ENCODE measurements around the gene SMAD5. TPM values are rescaled to one million over a fixed set of nuclear protein-coding genes. Genes with fewer than 3 reads are reported as not detected.
A peak's percentile ranks its signal among the peaks of the same experiment; 100 is the strongest.

Gene SMAD5
- total RNA-seq, 2 experiments from 2014 or later, result 10.1 to 10.4 TPM

DNA sequence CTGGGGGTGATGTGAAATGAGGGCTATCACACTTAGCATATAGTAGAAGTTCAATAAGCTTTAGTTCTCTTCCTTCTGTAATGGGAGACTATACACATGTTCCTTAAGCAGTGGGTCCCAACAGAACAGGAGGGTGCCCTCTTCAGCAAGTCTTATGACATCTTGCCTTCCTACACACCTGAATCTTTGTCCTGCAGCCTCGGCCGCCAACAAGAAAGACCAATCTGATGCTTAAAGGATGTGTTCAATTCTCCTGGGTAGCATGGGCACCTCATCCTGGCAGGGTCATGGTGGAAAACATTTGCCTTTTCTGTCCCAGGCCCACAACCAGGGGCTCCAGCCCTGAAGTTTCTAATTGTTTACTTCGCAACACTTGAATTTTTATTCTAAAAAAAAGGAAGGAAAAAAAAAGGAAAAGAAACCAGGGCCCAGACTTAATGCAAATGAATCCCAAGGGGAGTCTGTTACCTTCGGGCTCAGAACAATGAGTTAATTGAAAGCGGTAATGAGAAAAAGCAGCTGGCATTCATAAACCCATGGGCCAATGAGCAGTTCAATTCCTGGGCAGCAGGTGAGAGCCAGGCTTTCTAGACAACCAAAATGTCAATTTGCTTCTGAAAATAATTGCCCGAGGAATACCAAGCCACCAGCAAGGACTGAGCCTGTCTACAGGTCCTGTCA lies 26.2 kb upstream of the SMAD5 start:
- Mint-ChIP-seq H3K9me3 (no peaks in the 10 kb centered on the region), H3K36me3 (no peaks in the 10 kb centered on the region), H3K4me1 (no peaks in the 10 kb centered on the region), H3K27ac (no peak overlapping the region), H3K4me3 (no peak overlapping the region), H3K27me3 (no peaks in the 10 kb centered on the region)
- no peak for DNase-seq

DNA sequence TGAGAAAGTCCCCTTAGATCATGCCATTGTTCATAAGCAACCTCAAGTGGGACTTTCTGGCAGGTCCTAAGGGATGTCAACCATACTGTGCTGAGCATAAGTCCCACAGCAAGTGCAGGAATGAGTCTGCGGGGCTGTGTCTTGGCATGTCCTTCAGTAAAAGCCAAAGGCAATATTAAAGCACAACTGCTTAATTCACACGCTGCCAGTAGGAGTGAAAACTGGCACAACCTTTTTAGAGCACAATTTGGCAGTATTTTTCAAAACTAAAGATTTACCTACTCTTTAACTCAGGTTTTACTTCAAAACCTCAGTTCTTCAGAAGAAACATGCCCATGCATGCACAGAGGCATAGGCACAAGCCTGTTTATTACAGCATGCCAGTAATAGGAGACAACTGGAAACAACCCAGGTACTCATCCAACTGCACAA lies 24.4 kb upstream of the SMAD5 start:
- no peak overlapping the region for H3K27ac Mint-ChIP-seq
- H3K36me3 Mint-ChIP-seq, result no peaks in the 10 kb centered on the region
- no peak for DNase-seq
- H3K27me3 Mint-ChIP-seq, result peaks cover 2% of the 10 kb centered on the region
- no peaks in the 10 kb centered on the region for H3K4me1 Mint-ChIP-seq
- H3K9me3 Mint-ChIP-seq, result no peaks in the 10 kb centered on the region
- no peak overlapping the region for H3K4me3 Mint-ChIP-seq

- H3K27ac Mint-ChIP-seq, result no peak overlapping the region
- peaks cover 4% of the 10 kb centered on the region for H3K27me3 Mint-ChIP-seq
- DNase-seq, result no peak
- H3K9me3 Mint-ChIP-seq, result no peaks in the 10 kb centered on the region
- H3K4me1 Mint-ChIP-seq, result no peaks in the 10 kb centered on the region
- H3K36me3 Mint-ChIP-seq, result no peaks in the 10 kb centered on the region
- H3K4me3 Mint-ChIP-seq, result no peak overlapping the region
Observed at GRCh38 chr5:136108766-136109165, 23.9 kb upstream of the SMAD5 start.

DNA sequence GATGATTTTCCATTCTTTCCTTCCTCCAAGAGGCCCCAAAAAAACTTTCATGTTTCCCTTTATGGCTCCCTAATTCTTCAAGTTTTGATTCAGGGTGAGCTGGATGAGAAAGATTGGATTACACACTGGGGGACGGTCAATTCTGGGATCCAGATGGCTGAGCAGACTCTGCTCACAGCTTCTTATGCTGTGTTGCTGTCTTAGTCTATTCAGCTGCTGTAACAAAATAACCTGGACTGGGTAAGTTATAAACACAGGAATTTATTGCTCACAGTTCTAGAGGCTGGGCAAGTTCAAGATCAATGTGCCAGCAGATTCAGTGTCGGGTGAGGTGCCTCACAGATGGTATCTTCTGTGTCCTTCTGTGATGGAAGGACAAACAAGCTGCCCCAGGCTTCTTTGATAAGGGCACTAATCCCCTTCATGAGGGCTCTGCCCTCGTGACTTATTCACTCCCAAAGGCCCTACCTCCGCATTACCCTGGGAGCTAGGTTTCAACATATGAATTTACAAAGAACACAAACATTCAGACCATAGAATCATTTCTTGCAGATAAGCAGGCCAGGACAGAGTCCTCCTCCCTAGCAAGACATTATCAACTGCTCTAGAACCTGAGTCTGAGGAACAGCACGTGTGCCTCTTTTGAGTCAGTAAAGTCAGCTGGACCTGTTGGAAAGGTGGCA lies 23.1 kb upstream of the SMAD5 start:
- Mint-ChIP-seq H3K4me1 (no peaks in the 10 kb centered on the region), H3K27me3 (peaks cover 4% of the 10 kb centered on the region), H3K27ac (no peak overlapping the region), H3K36me3 (no peaks in the 10 kb centered on the region), H3K4me3 (no peak overlapping the region), H3K9me3 (no peaks in the 10 kb centered on the region)
- no peak for DNase-seq

DNA sequence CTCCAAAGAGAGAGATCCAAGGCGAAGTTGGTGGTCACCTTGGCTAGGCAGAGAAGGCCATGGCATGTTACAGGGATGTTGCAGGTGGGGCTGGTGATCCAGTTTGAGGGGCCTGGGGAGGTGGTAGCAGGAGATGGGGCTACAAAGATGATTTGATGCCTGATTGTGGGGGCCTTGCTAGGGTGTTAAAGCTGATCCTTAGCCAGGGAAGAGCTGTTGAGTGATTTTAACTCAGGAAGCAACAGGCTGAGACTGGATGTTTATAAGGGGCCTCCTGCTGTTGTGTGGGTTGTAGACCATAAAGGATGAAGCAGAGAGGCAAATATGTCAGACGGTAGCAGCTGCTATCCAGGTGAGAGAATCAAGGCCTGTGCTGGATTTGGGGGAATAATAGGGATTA lies 19.0 kb upstream of the SMAD5 start:
- Mint-ChIP-seq H3K27me3 (peaks cover 11% of the 10 kb centered on the region), H3K4me1 (no peaks in the 10 kb centered on the region), H3K36me3 (no peaks in the 10 kb centered on the region), H3K4me3 (no peak overlapping the region), H3K27ac (no peak overlapping the region), H3K9me3 (no peaks in the 10 kb centered on the region)
- no peak for DNase-seq

- Mint-ChIP-seq H3K4me3 (no peak overlapping the region), H3K27me3 (peaks cover 11% of the 10 kb centered on the region), H3K27ac (no peak overlapping the region), H3K36me3 (no peaks in the 10 kb centered on the region), H3K4me1 (no peaks in the 10 kb centered on the region), H3K9me3 (no peaks in the 10 kb centered on the region)
- DNase-seq, result no peak
Observed at GRCh38 chr5:136114414-136115125, 18.1 kb upstream of the SMAD5 start.

- Mint-ChIP-seq H3K4me1 (no peaks in the 10 kb centered on the region), H3K9me3 (no peaks in the 10 kb centered on the region), H3K27me3 (peaks cover 11% of the 10 kb centered on the region)
Observed at GRCh38 chr5:136115183-136115865, 17.3 kb upstream of the SMAD5 start.

DNA sequence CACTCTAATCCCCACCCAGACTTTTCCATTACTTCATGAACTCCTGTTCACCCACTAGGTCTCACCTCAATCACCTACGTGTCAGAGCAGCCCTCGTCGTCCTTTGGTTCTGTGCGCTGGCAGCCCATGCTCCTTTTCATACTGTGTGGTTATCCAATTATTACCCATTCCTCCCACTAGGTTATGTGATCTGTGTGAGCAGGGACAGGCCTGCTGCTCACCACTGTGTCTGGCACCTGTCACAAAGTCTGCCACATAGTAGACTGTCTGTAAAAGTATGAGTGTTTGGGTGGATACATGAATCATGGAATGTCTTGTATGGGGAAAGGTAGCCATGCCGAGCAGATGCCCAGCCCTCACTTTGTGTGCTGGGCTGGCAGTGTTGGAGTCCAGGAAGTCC lies 12.1 kb upstream of the SMAD5 start:
- Mint-ChIP-seq H3K9me3 (no peaks in the 10 kb centered on the region), H3K4me1 (no peaks in the 10 kb centered on the region), H3K27me3 (peaks cover 15% of the 10 kb centered on the region), H3K27ac (no peak overlapping the region), H3K4me3 (no peak overlapping the region), H3K36me3 (peaks cover 2% of the 10 kb centered on the region)
- no peak for DNase-seq

More at GRCh38 chr5:136115183-136115865, 17.3 kb upstream of the SMAD5 start:
- Mint-ChIP-seq H3K27ac (no peak overlapping the region), H3K4me3 (no peak overlapping the region), H3K36me3 (no peaks in the 10 kb centered on the region)
- DNase-seq, result no peak

DNA sequence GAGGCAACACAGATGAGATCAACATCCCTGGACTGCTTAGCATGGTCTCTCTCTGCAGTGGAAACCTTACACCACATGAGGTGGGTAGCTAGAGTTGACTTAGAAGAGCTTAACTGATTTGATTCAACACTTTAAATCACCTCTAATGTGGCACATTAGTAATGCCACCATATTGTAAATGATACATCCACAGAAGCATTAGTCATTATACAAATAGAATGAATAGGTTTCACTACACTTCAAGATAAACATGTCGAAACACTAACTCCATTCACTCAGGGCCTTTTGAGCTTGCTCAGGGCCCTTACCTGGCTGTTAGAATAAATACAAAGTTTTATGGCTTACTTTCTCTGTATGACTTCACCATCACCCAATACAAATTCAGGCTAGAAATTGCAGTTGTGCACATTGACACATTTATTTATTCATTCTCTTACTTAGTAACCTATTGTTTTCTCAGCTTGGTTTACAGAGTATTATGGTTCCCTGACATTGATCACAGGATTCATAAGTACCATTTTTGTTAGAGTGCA lies 9.3 kb upstream of the SMAD5 start:
- Mint-ChIP-seq H3K36me3 (peaks cover 2% of the 10 kb centered on the region), H3K4me1 (no peaks in the 10 kb centered on the region), H3K4me3 (no peak overlapping the region), H3K9me3 (no peaks in the 10 kb centered on the region), H3K27ac (no peak overlapping the region), H3K27me3 (peaks cover 20% of the 10 kb centered on the region)
- DNase-seq, result no peak

GRCh38 chr5:136127560-136127959 lies 5.1 kb upstream of the SMAD5 start:
- Mint-ChIP-seq H3K36me3 (no peaks in the 10 kb centered on the region), H3K9me3 (no peaks in the 10 kb centered on the region), H3K27me3 (peaks cover 39% of the 10 kb centered on the region), H3K4me1 (no peaks in the 10 kb centered on the region), H3K27ac (no peak overlapping the region), H3K4me3 (no peak overlapping the region)
- no peak for DNase-seq

GRCh38 chr5:136128481-136128880 lies 4.2 kb upstream of the SMAD5 start:
- H3K9me3 Mint-ChIP-seq, result no peaks in the 10 kb centered on the region
- no peak overlapping the region for H3K4me3 Mint-ChIP-seq
- H3K27ac Mint-ChIP-seq, result no peak overlapping the region
- H3K4me1 Mint-ChIP-seq, result no peaks in the 10 kb centered on the region
- H3K27me3 Mint-ChIP-seq, result peaks cover 39% of the 10 kb centered on the region
- DNase-seq, result no peak
- H3K36me3 Mint-ChIP-seq, result no peaks in the 10 kb centered on the region

DNA sequence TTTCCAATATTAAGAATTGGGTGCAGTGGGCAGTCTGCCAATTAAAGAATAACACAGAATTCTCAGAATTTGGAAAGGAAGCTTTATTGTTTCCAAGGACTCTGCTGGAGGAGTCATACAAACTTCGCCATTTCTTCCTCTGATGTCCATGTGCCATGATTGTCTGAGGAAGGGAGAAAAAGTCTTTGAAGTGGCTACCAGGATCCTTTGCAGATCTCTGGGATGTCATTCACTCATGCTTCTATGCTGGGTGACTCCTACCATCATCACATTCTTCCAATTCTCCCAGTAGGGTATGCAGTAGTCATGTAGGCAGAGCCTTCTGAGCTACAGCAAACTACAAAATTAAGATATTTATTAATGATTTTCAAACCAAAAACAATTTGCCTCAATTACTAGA lies 3.2 kb upstream of the SMAD5 start:
- H3K4me3 Mint-ChIP-seq, result no peak overlapping the region
- peaks cover 34% of the 10 kb centered on the region for H3K27me3 Mint-ChIP-seq
- peaks cover 1% of the 10 kb centered on the region for H3K36me3 Mint-ChIP-seq

DNA sequence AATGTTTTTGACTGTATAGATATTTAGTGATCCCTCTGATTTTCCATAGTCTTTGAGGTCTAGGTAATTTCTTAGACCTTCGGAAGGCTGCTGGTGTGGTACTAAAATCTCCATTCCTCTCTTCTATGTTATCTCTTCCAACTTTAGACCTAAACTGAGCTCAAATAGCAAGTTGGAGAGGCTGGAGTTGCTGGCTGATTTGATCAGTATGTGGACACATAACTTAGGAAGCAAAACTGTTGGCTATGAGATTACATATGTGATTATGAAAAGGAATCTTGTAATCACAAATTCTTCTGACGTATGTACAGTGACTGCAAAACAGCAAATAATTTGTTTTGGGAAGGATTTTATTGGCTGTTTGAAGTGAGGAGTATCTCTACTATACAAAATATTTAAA lies 2.1 kb upstream of the SMAD5 start:
- Mint-ChIP-seq H3K4me1 (peaks cover 11% of the 10 kb centered on the region), H3K27ac (no peak overlapping the region), H3K9me3 (no peaks in the 10 kb centered on the region), H3K27me3 (peaks cover 37% of the 10 kb centered on the region), H3K36me3 (peaks cover 1% of the 10 kb centered on the region), H3K4me3 (no peak overlapping the region)
- no peak for DNase-seq

More for the DNA sequence above, 3.2 kb upstream of the SMAD5 start:
- no peak overlapping the region for H3K27ac Mint-ChIP-seq
- H3K9me3 Mint-ChIP-seq, result no peaks in the 10 kb centered on the region
- peaks cover 5% of the 10 kb centered on the region for H3K4me1 Mint-ChIP-seq
- DNase-seq, result no peak

DNA sequence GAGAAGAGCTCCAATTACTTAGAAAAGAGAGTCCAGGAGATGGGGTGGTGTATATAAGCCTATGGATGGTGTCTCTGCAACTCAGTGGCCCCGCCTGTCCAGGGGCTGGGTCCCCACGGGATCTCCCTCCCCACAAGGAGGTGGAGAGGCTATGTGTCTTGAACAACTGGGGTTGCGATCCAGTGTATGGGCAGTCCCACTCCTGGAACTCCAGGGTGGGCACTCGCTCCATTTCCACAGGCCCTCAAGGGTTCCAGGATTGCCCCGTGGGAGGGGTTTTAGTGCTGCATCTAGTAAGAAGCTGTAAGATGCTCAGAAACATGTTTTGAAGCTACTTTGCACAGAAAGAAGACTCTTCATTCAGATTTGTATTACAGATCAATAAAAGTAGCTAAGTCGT lies 558 bp upstream of the SMAD5 start:
- Mint-ChIP-seq H3K36me3 (peaks cover 1% of the 10 kb centered on the region), H3K27ac (peak overlapping the region; percentile 42), H3K4me1 (peaks cover 11% of the 10 kb centered on the region), H3K9me3 (no peaks in the 10 kb centered on the region), H3K27me3 (peaks cover 41% of the 10 kb centered on the region), H3K4me3 (peak overlapping the region; percentile 80)
- peak; percentile 3 for DNase-seq
